Tibial artery (tissue), 4 donors: ENCODE measurements around the gene IL23R.

ENCODE experiments used
- DNase-seq, 2 donors: peaks; one replicate each; pipeline ENCODE4 v3.0.0-alpha.2; 2019
- H3K27ac ChIP-seq, 2 donors: fragments of 200-600 bp; sonication (generic) in 1 of 2; 1 replicate in 1 of 2; 2 replicates in 1 of 2; pipeline ENCODE4 v1.5.1; 2018 to 2019; ENCODE audit warnings: mild to moderate bottlenecking in 1 of 2
- H3K27me3 ChIP-seq, 2 donors: fragments of 200-600 bp; sonication (generic) in 1 of 2; one replicate each; pipeline versions ENCODE4 v1.5.1 to v1.6.0; 2016 to 2019
- H3K36me3 ChIP-seq, 3 donors: fragments of 200-600 bp; sonication (generic) in 2 of 3; one replicate each; pipeline ENCODE4 v1.5.1; 2016 to 2019; ENCODE audit warnings: mild to moderate bottlenecking in 2 of 3
- H3K4me1 ChIP-seq, 4 donors: fragments of 200-600 bp; sonication (generic) in 2 of 4; 1 replicate in 3 of 4; 2 replicates in 1 of 4; pipeline ENCODE4 v1.5.1; 2016 to 2019
- H3K4me3 ChIP-seq, 2 donors: fragments of 200-600 bp; sonication (generic) in 1 of 2; 1 replicate in 1 of 2; 2 replicates in 1 of 2; pipeline ENCODE4 v1.5.1; 2018 to 2019; ENCODE audit warnings: mild to moderate bottlenecking in 2 of 2
- H3K9me3 ChIP-seq, 3 donors: fragments of 200-600 bp; sonication (generic) in 1 of 3; one replicate each; pipeline ENCODE4 v1.5.1; 2016 to 2019
- CTCF ChIP-seq, 2 experiments: fragments of 200-600 bp in 1 of 2; fragments of 450-650 bp in 1 of 2; IDR thresholded peaks; one replicate each; pipeline ENCODE4 v1.5.1; 2017 to 2019; ENCODE audit warnings: antibody characterized with exemption in 2 of 2, mild to moderate bottlenecking in 1 of 2, moderate library complexity in 1 of 2
- intact Hi-C: fragments of 100-400 bp; cut with DNase I; formaldehyde crosslinking; loops from one replicate; pipeline ENCODE4 v1.15.0; 2023; ENCODE audit warnings: low total_unique reads

IL23R gene

GRCh38 chr1:67166196-67166595 lies at the start of gene IL23R:
Gene IL23R (plus strand): TSS chr1:67166454. CDS start chr1:67168121, 1,667 bp downstream.
- H3K4me3 ChIP-seq = no peak within 1 kb of the TSS
- intact Hi-C loops = no loop called here
- H3K36me3 ChIP-seq = no peaks in the 10 kb centered on the region
- TF ChIP-seq CTCF (IDR thresholded peaks at IDR 0.05) = no peak
- no peaks in the 10 kb centered on the region for H3K4me1 ChIP-seq
- no peak within 1 kb of the TSS for H3K27ac ChIP-seq
- no peak for DNase-seq
- H3K9me3 ChIP-seq = no peaks in the 10 kb centered on the region
- no peaks in the 10 kb centered on the region for H3K27me3 ChIP-seq

- H3K27me3 ChIP-seq = no peaks in the 10 kb centered on the region
- no peaks in the 10 kb centered on the region for H3K4me1 ChIP-seq
- no peak for DNase-seq
- no peak overlapping the region for H3K4me3 ChIP-seq
- no peak for TF ChIP-seq CTCF (IDR thresholded peaks at IDR 0.05)
- intact Hi-C loops = no loop called here
- H3K27ac ChIP-seq = no peak overlapping the region
- peaks cover 0 to 16% (median 8%) of the 10 kb centered on the region in 3 donors for H3K9me3 ChIP-seq
- H3K36me3 ChIP-seq = no peaks in the 10 kb centered on the region
Measured at GRCh38 chr1:67118191-67118590, 48.1 kb upstream of the IL23R start.

GRCh38 chr1:67118646-67119045 lies 47.6 kb upstream of the IL23R start:
- DNase-seq = no peak
- Histone ChIP-seq H3K4me1 (no peaks in the 10 kb centered on the region), H3K4me3 (no peak overlapping the region), H3K27me3 (no peaks in the 10 kb centered on the region), H3K36me3 (no peaks in the 10 kb centered on the region), H3K9me3 (peaks cover 0 to 11% (median 8%) of the 10 kb centered on the region in 3 donors), H3K27ac (no peak overlapping the region)
- intact Hi-C loops = no loop called here
- TF ChIP-seq CTCF (IDR thresholded peaks at IDR 0.05) = no peak

GRCh38 chr1:67120855-67121619 lies 45.2 kb upstream of the IL23R start:
- TF ChIP-seq CTCF (IDR thresholded peaks at IDR 0.05) = no peak
- intact Hi-C loops = no loop called here

GRCh38 chr1:67124455-67124854 lies 41.8 kb upstream of the IL23R start:
- no peaks in the 10 kb centered on the region for H3K27me3 ChIP-seq
- no peak for TF ChIP-seq CTCF (IDR thresholded peaks at IDR 0.05)
- H3K36me3 ChIP-seq = no peaks in the 10 kb centered on the region
- H3K4me3 ChIP-seq = no peak overlapping the region
- intact Hi-C loops = no loop called here
- peaks cover 0 to 8% (median 6%) of the 10 kb centered on the region in 3 donors for H3K9me3 ChIP-seq
- H3K27ac ChIP-seq = no peak overlapping the region
- no peaks in the 10 kb centered on the region for H3K4me1 ChIP-seq
- DNase-seq = no peak

More at GRCh38 chr1:67120855-67121619, 45.2 kb upstream of the IL23R start:
- no peaks in the 10 kb centered on the region for H3K27me3 ChIP-seq
- DNase-seq = no peak
- no peak overlapping the region for H3K4me3 ChIP-seq
- peaks cover 0 to 8% (median 6%) of the 10 kb centered on the region in 3 donors for H3K9me3 ChIP-seq
- H3K27ac ChIP-seq = no peak overlapping the region
- H3K4me1 ChIP-seq = no peaks in the 10 kb centered on the region
- H3K36me3 ChIP-seq = no peaks in the 10 kb centered on the region
